NCI-H2029 (cell line): ENCODE results near the gene CSK.
"Not testable (repeated sequence)": the region's sequence is repeated elsewhere in the genome, so short reads cannot be mapped to it uniquely, and the experiment has no call there.

Experiments
- DNase-seq: peaks from one replicate; lab custom pipeline; 2025; lab: John Stamatoyannopoulos, UW

CSK gene

DNA sequence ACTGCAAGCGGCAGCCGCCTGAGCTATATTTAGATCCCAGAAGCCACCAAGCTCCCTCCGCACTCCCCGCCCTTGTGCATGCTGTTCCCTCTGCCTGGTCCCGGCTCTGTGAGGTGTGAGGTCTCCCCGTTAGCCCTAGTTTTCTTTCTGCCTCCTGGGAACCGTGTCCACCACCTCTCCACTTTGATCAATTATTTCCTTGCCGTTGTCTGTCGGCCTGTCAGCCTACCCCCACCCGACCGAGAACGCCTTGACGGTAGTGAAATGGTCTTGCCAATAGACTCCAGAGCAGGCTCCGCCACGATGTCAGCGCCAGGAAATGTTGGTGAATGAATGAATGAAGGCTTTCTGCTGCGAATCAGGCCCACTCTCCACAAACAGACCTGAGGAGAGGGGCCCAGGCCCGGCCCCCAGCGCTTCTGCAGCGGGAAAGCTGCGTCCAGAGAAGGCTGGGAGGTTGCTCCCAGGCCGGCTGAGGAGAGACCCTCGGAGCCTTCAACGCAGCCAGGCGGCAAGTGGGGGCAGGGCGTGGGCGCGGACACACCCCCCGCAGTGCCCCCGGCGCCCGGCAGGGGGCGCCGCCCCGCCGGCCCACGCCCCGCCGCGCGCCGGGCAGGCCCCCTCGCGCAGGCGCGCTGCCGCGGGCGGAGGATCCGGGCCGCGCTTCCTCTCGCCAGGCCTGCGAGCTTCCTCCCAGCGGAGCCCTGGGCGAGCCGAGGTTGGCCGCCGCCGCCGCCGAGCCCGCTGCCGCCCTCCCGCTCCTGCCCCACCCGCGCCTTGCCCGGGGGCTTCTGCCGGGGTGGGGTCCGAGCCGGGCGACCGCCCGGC, at the start of gene CSK:
TSS of gene CSK (plus strand) at position 650 of the 828 bp plus-strand sequence. CDS start 16,218 bp downstream, outside the sequence.
- peak; percentile 34 for DNase-seq

- DNase-seq = no peak
These were observed 49.0 kb upstream of the CSK start for GRCh38 chr15:74732846-74733245.

DNA sequence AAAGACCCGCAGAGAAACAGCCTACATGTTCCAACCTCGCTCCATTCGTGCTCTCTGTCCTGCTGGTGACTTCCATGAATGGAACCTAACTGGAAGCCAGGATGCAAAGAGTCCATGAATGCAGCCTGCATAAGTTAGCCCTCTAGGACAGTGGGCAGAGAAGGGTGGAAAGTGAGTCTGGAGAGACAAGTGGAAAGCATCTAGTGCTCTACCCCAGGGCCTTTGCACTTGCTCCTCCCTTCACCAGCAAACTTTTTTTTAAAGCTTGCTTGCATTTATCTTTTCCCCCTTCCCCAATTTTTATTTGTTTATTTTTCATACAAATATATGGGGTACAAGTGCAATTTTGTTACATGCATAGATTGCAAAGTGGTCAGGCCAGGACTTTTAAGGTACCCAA, 48.6 kb upstream of the CSK start:
- no peak for DNase-seq

DNA sequence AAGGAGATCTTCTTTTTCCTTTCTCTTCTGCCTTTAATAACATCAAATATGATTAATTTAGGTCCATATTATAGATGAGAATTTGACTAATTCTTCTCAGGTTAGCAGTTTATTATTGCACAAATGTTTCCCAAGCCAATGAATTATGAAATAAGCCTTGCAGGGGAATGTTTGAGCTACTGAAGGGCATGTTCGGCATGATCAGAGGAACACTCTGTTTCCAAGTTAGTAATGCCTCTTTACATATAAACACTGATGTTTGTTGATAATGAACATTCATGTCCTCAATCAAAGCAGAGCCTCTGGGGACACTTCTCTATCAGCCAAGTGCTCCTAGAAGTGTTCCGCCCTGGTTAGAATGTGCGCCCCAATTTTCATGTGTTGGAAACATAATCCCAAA, 46.6 kb upstream of the CSK start:
- no peak for DNase-seq

GRCh38 chr15:74738239-74738638, 43.6 kb upstream of the CSK start:
- not testable (repeated sequence) for DNase-seq

GRCh38 chr15:74742422-74742821, 39.5 kb upstream of the CSK start:
- no peak for DNase-seq

DNA sequence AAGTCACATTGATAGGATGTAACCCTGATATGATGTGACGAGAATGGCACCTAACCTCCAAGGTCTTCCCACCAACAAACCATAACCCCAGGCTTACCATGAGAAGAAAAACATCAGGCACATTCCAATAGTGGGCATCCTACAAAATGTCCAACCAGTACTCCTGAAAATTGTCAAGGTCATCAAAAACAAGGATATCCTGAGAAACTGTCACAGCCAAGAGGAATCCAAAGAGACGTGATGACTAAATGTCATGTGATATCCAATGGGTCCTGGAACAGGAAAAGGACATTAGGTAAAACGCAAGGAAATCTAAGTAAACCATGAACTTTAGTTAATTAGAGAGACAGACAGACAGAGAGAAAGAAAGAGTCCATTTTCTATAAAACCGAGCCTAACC, 35.5 kb upstream of the CSK start:
- DNase-seq = no peak

DNA sequence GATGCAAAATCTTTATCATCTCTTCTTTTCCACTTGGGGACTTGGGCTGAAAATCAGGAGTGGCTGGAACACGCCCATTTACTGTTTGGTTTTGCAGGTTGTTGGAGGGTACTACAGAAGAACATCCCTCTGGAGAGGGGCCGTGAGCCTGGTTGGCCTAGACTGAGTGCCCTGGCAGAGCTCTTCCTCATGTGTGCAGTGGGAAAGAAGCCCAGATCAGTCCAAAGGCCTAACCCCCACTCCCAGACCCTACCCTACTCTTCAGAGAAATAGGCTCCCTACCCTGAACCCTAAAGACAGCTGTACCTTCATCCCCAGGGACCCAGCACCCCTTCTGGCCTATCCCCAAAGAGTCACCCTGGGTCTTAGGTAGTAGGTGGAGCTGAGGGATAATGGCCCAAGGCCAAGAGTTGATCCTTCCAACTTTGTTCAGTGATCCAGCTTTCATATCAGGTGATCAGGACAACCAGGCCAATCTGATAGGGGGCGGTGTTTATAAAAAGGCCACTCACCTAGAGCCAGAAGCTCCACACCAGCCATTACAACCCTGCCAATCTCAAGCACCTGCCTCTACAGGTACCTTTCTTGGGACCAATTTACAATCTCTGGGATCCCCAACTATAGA, 33.4 kb upstream of the CSK start, which contains the start of gene CYP1A2:
TSS of gene CYP1A2 (plus strand) at position 524 of the 625 bp plus-strand sequence. CDS start 894 bp downstream, outside the sequence.
- DNase-seq = no peak

DNA sequence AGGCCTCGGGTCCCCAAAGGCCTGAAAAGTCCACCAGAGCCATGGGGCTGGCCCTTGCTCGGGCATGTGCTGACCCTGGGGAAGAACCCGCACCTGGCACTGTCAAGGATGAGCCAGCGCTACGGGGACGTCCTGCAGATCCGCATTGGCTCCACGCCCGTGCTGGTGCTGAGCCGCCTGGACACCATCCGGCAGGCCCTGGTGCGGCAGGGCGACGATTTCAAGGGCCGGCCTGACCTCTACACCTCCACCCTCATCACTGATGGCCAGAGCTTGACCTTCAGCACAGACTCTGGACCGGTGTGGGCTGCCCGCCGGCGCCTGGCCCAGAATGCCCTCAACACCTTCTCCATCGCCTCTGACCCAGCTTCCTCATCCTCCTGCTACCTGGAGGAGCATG, 32.0 kb upstream of the CSK start:
- DNase-seq = no peak

DNA sequence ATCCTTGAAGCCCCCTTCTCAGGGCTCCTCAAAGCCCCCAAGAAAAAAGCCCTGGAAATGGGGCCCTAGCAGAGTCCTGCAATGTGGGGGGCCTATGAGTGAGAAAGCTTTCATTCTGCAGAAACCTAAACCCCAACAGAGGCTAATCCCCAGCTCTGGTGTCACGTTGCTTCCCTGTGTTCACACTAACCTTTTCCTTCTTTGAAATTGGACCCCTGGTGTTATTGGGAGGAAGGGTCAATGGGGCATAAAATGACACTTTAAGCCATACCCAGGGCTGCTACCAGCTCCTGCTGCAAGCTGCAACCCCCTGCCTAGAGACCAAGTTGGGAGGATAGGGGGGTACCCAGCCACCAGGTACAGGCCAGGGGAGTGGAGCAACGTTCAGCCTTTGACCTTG, 31.1 kb upstream of the CSK start:
- DNase-seq = no peak

DNA sequence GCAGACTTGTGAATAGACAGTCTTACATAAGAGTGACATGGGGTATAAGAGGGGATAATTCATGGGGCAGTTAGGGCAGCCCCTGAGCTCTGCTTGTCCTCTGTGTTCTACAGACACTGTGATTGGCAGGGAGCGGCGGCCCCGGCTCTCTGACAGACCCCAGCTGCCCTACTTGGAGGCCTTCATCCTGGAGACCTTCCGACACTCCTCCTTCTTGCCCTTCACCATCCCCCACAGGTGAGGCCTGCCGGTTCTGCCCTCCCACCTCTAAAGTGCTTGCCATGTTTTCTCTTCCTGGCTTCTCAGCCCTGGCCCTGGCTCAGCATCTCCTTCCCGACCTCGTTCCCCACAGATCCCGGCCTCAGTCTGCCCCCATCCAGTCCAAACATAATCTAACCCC, 29.9 kb upstream of the CSK start:
- DNase-seq = no peak

GRCh38 chr15:74752531-74752930, 29.3 kb upstream of the CSK start:
- DNase-seq = no peak

- no peak for DNase-seq
These were observed 27.2 kb upstream of the CSK start for GRCh38 chr15:74754593-74755215.

- DNase-seq = no peak
These were observed 23.1 kb upstream of the CSK start for GRCh38 chr15:74758736-74759135.

DNA sequence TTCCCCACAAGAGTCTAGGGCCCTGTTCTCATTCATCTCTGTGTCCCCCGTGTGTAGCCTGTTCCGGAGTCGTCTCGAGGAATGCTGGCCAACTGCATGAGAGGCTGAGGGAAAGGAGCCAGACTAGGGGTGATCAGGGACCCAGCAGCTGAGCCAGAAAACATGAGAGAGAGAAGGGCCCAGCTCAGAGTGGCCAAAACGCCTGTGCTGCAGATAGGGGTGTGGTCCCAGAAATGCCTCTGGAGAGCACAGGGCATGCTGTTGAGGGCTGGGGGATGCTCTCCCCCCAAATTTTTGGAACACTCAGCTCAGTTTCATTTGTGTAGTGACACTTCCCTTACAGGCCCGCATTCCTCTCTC, 19.1 kb upstream of the CSK start:
- no peak for DNase-seq

- DNase-seq = no peak
These were observed 18.5 kb upstream of the CSK start for GRCh38 chr15:74763416-74763815.

DNA sequence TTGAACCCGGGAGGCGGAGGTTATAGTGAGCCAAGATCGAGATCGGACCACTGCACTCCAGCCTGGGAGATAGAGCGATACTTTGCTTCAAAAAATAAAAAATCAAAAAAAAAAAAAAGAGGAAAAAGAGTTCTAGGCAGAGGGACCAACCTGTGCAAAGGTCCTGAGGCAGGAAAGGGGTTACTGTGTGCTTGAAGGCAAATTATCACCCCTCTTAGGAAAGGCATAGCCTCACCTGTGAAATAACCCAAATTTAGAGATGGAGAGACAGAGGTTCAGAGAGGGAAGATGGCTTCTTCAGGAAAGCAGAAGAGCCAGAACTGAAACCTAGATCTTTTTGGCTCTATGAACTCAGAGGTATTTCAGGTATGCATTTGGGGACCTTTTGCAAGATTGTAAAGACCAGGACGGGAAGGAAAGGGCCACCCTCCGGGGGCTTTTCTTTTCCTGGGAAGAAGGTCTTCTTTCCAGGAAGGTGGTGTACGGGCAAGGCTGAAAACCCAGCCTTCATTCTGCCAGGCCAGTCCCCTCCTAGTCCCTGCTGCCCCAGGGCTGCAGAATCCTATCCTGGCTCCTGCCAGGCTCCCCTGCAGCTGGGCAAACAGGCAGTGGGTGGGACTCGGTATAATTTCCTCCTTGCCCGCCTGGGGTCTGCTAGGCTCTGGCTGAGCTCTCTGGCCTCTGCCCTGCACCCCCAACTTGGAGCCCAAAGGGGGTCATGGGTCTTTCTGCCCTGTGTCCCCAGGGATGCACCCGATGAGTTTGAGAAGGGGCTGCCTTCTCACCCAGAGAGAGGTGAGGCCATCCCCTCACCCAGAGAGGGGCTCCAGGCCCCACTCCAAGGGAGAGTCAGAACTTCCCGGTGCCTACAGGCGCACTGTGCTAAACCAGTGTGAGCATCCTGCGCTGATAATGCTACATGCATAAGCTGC, 14.4 kb upstream of the CSK start:
- DNase-seq = no peak

DNA sequence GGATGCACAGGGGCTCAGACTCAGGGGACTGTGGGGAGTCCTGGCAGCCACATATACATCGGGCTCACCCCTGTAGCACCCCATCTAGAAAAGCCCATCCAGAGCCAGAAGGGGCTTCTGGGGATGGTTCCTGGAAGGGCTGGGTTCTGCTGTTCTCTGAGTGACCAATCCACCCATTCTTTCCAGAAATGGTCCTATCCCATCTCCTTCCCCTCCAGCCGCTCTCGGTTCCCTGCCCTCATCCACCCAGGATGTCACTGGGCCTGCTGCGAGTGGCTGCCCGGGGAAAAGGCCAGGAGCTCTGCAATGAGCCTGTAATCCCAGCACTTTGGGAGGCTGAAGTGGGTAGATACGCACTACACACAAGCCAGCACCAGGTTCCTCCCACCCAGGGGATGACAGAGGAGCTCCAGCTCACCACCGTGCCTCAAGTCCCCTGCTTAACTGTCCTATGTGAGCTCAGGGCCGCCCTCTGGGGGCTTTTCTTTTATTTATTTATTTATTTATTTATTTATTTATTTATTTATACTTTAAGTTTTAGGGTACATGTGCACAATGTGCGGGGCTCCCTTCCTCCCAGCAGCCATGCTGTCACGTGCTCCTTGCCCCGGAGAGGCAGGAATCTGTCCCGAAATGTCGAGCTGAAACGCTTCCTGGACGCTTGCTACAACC, 13.6 kb upstream of the CSK start:
- no peak for DNase-seq

DNA sequence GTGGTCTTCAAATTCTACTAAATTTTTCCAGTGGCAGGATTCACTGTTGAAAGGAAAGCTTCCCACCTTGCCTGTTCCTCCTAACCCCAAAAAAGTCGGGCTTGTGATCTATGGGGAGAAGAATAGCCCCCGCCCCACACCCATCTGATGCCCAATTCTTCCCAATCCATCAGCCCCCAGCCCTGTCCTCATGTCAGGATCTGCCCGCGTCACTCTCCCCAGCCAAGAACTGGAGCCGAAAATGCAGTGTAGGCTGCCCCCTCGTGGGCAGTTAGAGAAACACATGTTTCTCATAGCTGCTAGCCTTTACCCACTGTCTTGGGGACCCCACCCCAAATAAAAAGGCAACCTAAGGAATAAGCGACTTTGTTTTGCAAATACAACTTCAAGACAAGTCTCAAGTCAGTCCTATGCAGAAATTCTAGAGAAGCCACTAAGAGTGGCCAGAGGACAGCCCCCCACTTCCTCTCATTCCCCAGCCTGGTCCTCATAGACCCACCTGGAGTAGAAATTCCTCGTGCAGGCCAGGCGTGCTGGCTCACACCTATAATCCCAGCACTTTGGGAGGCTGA, 13.0 kb upstream of the CSK start:
- no peak for DNase-seq

- DNase-seq = no peak
These were observed 12.3 kb upstream of the CSK start for GRCh38 chr15:74769463-74770025.
